GM21619 (cell line): ENCODE data around the gene FLRT1.
A peak's percentile ranks its signal among the peaks of the same experiment; 100 is the strongest.

Experiments
- ATAC-seq: cut with Tn5 transposase; IDR thresholded peaks from one replicate; pipeline ENCODE4 v1.9.1; 2021; ENCODE audit not compliant: unreplicated experiment

The FLRT1 gene

GRCh38 chr11:64035576-64035975, at the start of gene FLRT1:
TSS of gene FLRT1 (plus strand) at chr11:64035931. CDS start at chr11:64116268, 80,337 bp downstream.
- ATAC-seq = no peak

- peak; percentile 91 for ATAC-seq
These were observed 49.4 kb upstream of the FLRT1 start, which contains the start of gene OTUB1 for GRCh38 chr11:63986156-63986931. TSS of gene OTUB1 (plus strand) at chr11:63986438. CDS start at chr11:63986457, 19 bp downstream.

GRCh38 chr11:63986932-63987513, 48.7 kb upstream of the FLRT1 start:
- no peak for ATAC-seq

GRCh38 chr11:63991558-63991957, 44.2 kb upstream of the FLRT1 start:
- no peak for ATAC-seq

GRCh38 chr11:63993100-63993499, 42.6 kb upstream of the FLRT1 start:
- no peak for ATAC-seq

- no peak for ATAC-seq
These were observed 41.7 kb upstream of the FLRT1 start for GRCh38 chr11:63993993-63994392.

- no peak for ATAC-seq
These were observed 39.2 kb upstream of the FLRT1 start for GRCh38 chr11:63996512-63996911.

- no peak for ATAC-seq
These were observed 38.5 kb upstream of the FLRT1 start for GRCh38 chr11:63997104-63997700.

- no peak for ATAC-seq
These were observed 37.9 kb upstream of the FLRT1 start for GRCh38 chr11:63997801-63998337.

- ATAC-seq = no peak
These were observed 37.0 kb upstream of the FLRT1 start for GRCh38 chr11:63998558-63999348.

- ATAC-seq = no peak
These were observed 36.2 kb upstream of the FLRT1 start for GRCh38 chr11:63999349-64000025.

- peak; percentile 72 for ATAC-seq
These were observed 35.5 kb upstream of the FLRT1 start for GRCh38 chr11:64000026-64000739.

GRCh38 chr11:64000740-64001483, 34.8 kb upstream of the FLRT1 start:
- no peak for ATAC-seq

- ATAC-seq = no peak
These were observed 34.0 kb upstream of the FLRT1 start for GRCh38 chr11:64001484-64002420.

- no peak for ATAC-seq
These were observed 31.7 kb upstream of the FLRT1 start for GRCh38 chr11:64003807-64004589.

GRCh38 chr11:64004590-64004984, 31.1 kb upstream of the FLRT1 start:
- ATAC-seq = no peak

GRCh38 chr11:64005691-64006090, 30.0 kb upstream of the FLRT1 start:
- no peak for ATAC-seq
